ENCODE data around the gene DLGAP1. TPM values are rescaled to one million over a fixed set of nuclear protein-coding genes. Genes with fewer than 3 reads are reported as not detected.
A peak's percentile ranks its signal among the peaks of the same experiment; 100 is the strongest.

The DLGAP1 gene
- total RNA-seq, 1 experiment from 2014 or later = 23.2 TPM

DNA sequence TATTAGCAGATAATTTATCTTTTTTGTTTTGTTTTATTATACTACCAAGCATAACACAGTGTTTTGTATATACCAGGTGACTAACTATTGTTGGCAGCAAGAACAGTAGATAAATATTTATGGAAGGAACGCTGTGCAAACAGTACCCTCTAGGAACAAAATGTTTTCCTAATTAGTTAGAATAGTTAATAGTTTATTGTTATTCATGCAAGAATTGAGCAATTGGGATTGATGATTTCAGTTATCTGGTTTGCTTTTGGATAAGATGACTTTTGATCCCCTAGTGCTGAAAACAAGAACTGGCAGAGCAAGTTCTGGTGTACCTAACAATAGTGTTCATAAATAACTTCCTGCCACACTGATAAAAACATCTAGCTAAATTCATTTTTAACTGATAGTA is 681.8 kb downstream of the DLGAP1 start:
- Mint-ChIP-seq H3K27ac (no peak overlapping the region), H3K4me1 (peaks cover 37 to 40% of the 10 kb centered on the region in 2 experiments), H3K4me3 (no peak overlapping the region), H3K27me3 (ENCODE audit: low read depth) (peaks cover 11% of the 10 kb centered on the region), H3K36me3 (ENCODE audit: insufficient read depth in 1 of 3, low read depth in 3 of 3) (no peaks in the 10 kb centered on the region), H3K9me3 (no peaks in the 10 kb centered on the region)
- H2AFZ ChIP-seq (ENCODE audit: low read length) = no peak overlapping the region
- no peaks in the 10 kb centered on the region for H3K79me1 ChIP-seq (ENCODE audit: insufficient read depth, low read depth, low read length, poor library complexity, severe bottlenecking)
- H3K23me2 ChIP-seq (ENCODE audit: insufficient read length, low read depth, low read length, poor library complexity, severe bottlenecking) = peaks cover 3% of the 10 kb centered on the region
- H2BK20ac ChIP-seq (ENCODE audit: low read depth, low read length, poor library complexity, severe bottlenecking) = no peak overlapping the region
- H4K91ac ChIP-seq (ENCODE audit: insufficient read length, low read depth, low read length) = no peak overlapping the region
- H3K14ac ChIP-seq (ENCODE audit: insufficient read depth, low read length) = no peak overlapping the region
- H3K27ac ChIP-seq (ENCODE audit: insufficient read length, low read depth, low read length) = no peak overlapping the region
- H2BK15ac ChIP-seq (ENCODE audit: low read depth, low read length) = no peak overlapping the region
- peaks cover 2% of the 10 kb centered on the region; the same call in 1 of the 2 replicates for H3K79me2 ChIP-seq (ENCODE audit: insufficient read depth, low read length)
- no peak overlapping the region for H3T11ph ChIP-seq (ENCODE audit: low read length)
- H3K4ac ChIP-seq (ENCODE audit: low read depth, low read length) = no peak overlapping the region
- no CpG with 5 or more reads among the region's 1 CpG for WGBS (ENCODE audit: extremely low coverage, insufficient read length, low lambda C conversion rate)
- no peaks in the 10 kb centered on the region for H3K9me3 ChIP-seq (ENCODE audit: control insufficient read depth, low read depth, low read length)
- no peak overlapping the region for H4K8ac ChIP-seq (replicated peaks; ENCODE audit: insufficient read length, low read depth, low read length)
- no peak overlapping the region for H3K18ac ChIP-seq (ENCODE audit: insufficient read length, low read depth, low read length)
- TF ChIP-seq, protein P1, sequence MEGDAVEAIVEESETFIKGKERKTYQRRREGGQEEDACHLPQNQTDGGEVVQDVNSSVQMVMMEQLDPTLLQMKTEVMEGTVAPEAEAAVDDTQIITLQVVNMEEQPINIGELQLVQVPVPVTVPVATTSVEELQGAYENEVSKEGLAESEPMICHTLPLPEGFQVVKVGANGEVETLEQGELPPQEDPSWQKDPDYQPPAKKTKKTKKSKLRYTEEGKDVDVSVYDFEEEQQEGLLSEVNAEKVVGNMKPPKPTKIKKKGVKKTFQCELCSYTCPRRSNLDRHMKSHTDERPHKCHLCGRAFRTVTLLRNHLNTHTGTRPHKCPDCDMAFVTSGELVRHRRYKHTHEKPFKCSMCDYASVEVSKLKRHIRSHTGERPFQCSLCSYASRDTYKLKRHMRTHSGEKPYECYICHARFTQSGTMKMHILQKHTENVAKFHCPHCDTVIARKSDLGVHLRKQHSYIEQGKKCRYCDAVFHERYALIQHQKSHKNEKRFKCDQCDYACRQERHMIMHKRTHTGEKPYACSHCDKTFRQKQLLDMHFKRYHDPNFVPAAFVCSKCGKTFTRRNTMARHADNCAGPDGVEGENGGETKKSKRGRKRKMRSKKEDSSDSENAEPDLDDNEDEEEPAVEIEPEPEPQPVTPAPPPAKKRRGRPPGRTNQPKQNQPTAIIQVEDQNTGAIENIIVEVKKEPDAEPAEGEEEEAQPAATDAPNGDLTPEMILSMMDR (conservative IDR thresholded peaks at IDR 0.05) = peak; percentile 30; the same call in 2 of the 3 replicates
- H3K56ac ChIP-seq (ENCODE audit: insufficient read length, low read depth, low read length) = no peak overlapping the region
- H2BK5ac ChIP-seq (ENCODE audit: insufficient read length, low read length) = no peak overlapping the region
- no peak overlapping the region for H3K9ac ChIP-seq (ENCODE audit: extremely low read depth, insufficient read length, low read length)
- no peak for DNase-seq
- H2BK120ac ChIP-seq (ENCODE audit: low read depth, low read length, poor library complexity, severe bottlenecking) = no peak overlapping the region
- peaks cover 3% of the 10 kb centered on the region; the same call in 1 of the 2 replicates for H3K27me3 ChIP-seq (ENCODE audit: insufficient read depth, low read length)
- no peak overlapping the region for H3K23ac ChIP-seq (ENCODE audit: insufficient read length, low read depth, low read length)
- H2BK12ac ChIP-seq (ENCODE audit: insufficient read length, low read depth, low read length) = no peak overlapping the region
- H4K20me1 ChIP-seq (ENCODE audit: control insufficient read depth, insufficient read depth, insufficient read length) = no peaks in the 10 kb centered on the region
- peaks cover 2% of the 10 kb centered on the region; the same call in 1 of the 2 replicates for H3K4me1 ChIP-seq (ENCODE audit: insufficient read depth, low read length)
- no peak overlapping the region for H2AK5ac ChIP-seq (ENCODE audit: insufficient read length, low read length)
- H3K4me2 ChIP-seq (ENCODE audit: insufficient read depth, insufficient read length, low read length) = no peak overlapping the region
- no peak overlapping the region for H4K5ac ChIP-seq (ENCODE audit: insufficient read length, low read depth, low read length)
